HEK293T (cell line): Measurements from ENCODE around the gene ERFL.

ENCODE experiments used
- ARNT ChIP-seq: fragments of 450-650 bp; IDR thresholded peaks from 2 replicates; pipeline ENCODE4 v1.6.1; 2017; ENCODE audit warnings: mild to moderate bottlenecking
- BHLHE40 ChIP-seq: fragments of 450-650 bp; IDR thresholded peaks from 2 replicates; pipeline ENCODE4 v1.6.1; 2016; ENCODE audit warnings: mild to moderate bottlenecking, moderate library complexity, borderline replicate concordance
- FOXK2 ChIP-seq: fragments of 450-650 bp; IDR thresholded peaks from 2 replicates; pipeline ENCODE4 v1.6.1; 2016; ENCODE audit warnings: mild to moderate bottlenecking
- L3MBTL2 ChIP-seq: fragments of 450-650 bp; conservative IDR thresholded peaks from 2 replicates; pipeline ENCODE4 v1.6.1; 2016; ENCODE audit warnings: mild to moderate bottlenecking
- LEF1 ChIP-seq: fragments of 450-650 bp; IDR thresholded peaks from 2 replicates; pipeline ENCODE4 v1.6.1; 2017; ENCODE audit warnings: mild to moderate bottlenecking, borderline replicate concordance
- NFRKB ChIP-seq: fragments of 450-650 bp; IDR thresholded peaks from 2 replicates; pipeline ENCODE4 v1.6.1; 2016; ENCODE audit warnings: mild to moderate bottlenecking, moderate library complexity
- PKNOX1 ChIP-seq: fragments of 450-650 bp; IDR thresholded peaks from 2 replicates; pipeline ENCODE4 v1.6.1; 2016
- SUZ12 ChIP-seq: fragments of 450-650 bp; IDR thresholded peaks from 2 replicates; pipeline ENCODE4 v1.6.1; 2016; ENCODE audit warnings: mild to moderate bottlenecking
- TARDBP ChIP-seq: fragments of 450-650 bp; IDR thresholded peaks from 2 replicates; pipeline ENCODE4 v1.6.1; 2016

- TF ChIP-seq ARNT, result no peak
- TF ChIP-seq TARDBP, result no peak
- TF ChIP-seq FOXK2, result no peak
- TF ChIP-seq NFRKB, result no peak
- no peak for TF ChIP-seq L3MBTL2
- TF ChIP-seq BHLHE40, result no peak
- TF ChIP-seq PKNOX1, result no peak
- no peak for TF ChIP-seq LEF1
- TF ChIP-seq SUZ12, result no peak
Observed at GRCh38 chr19:41895745-41896580, 32.3 kb downstream of the ERFL start.
